ENCODE measurements around the gene KAT8.
"Not testable (repeated sequence)": the region's sequence is repeated elsewhere in the genome, so short reads cannot be mapped to it uniquely, and the experiment has no call there.

DNA sequence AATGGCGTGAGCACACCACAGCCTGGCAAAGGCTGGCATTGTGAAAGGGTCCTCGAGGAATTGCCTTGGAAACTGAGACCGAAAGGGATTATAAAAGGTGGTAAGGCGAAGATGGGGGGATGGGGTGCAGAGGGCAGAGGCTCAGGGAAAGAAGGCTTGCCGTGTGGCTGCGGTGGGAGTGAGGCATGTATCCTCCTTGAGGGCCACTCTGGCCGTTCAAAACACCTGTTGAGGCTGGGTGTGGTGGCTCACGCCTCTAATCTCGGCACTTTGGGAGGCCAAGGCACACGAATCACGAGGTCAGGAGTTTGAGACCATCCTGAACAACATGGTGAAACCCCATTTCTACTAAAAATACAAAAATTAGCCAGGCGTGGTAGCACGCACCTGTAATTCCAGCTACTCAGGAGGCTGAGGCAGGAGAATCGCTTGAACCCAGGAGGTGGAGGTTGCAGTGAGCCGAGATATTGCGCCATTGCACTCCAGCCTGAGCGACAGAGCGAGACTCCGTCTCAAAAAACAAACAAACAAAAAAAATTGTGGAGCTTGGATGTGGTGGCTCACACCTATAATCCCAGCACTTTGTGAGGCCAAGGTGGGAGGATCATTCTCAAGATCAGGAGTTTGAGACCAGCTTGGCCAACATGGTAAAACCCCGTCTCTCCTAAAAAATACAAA lies 19.5 kb downstream of the KAT8 start:
- TF ChIP-seq, protein P1, sequence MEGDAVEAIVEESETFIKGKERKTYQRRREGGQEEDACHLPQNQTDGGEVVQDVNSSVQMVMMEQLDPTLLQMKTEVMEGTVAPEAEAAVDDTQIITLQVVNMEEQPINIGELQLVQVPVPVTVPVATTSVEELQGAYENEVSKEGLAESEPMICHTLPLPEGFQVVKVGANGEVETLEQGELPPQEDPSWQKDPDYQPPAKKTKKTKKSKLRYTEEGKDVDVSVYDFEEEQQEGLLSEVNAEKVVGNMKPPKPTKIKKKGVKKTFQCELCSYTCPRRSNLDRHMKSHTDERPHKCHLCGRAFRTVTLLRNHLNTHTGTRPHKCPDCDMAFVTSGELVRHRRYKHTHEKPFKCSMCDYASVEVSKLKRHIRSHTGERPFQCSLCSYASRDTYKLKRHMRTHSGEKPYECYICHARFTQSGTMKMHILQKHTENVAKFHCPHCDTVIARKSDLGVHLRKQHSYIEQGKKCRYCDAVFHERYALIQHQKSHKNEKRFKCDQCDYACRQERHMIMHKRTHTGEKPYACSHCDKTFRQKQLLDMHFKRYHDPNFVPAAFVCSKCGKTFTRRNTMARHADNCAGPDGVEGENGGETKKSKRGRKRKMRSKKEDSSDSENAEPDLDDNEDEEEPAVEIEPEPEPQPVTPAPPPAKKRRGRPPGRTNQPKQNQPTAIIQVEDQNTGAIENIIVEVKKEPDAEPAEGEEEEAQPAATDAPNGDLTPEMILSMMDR (IDR thresholded peaks at IDR 0.05): not testable (repeated sequence)
- TF ChIP-seq POLR2A (IDR thresholded peaks at IDR 0.05; ENCODE audit: low read depth); POLR2AphosphoS5 (IDR thresholded peaks at IDR 0.05); EP300 (IDR thresholded peaks at IDR 0.05): not testable (repeated sequence)
